Measurements from ENCODE around the gene FKBP10. TPM values are rescaled to one million over a fixed set of nuclear protein-coding genes. Genes with fewer than 3 reads are reported as not detected.

FKBP10 gene
- total RNA-seq, 1 donor from 2014 or later = 567 TPM

GRCh38 chr17:41863074-41863848 lies 50.5 kb downstream of the FKBP10 start:
- TF ChIP-seq CTCF (IDR thresholded peaks at IDR 0.05) = no peak
- Mint-ChIP-seq H3K36me3 (ENCODE audit: low read depth) (peaks cover 10% of the 10 kb centered on the region), H3K4me1 (ENCODE audit: low read depth) (peaks cover 7% of the 10 kb centered on the region), H3K27me3 (ENCODE audit: low read depth) (no peaks in the 10 kb centered on the region), H3K27ac (ENCODE audit: unreplicated experiment) (no peak overlapping the region), H3K9me3 (ENCODE audit: low read depth) (no peaks in the 10 kb centered on the region), H3K4me3 (ENCODE audit: unreplicated experiment) (no peak overlapping the region)
- DNase-seq (ENCODE audit: low spot score) = no peak

- Mint-ChIP-seq H3K27ac (ENCODE audit: unreplicated experiment) (no peak overlapping the region), H3K27me3 (ENCODE audit: low read depth) (no peaks in the 10 kb centered on the region), H3K4me3 (ENCODE audit: unreplicated experiment) (no peak overlapping the region), H3K4me1 (ENCODE audit: low read depth) (peaks cover 7% of the 10 kb centered on the region), H3K36me3 (ENCODE audit: low read depth) (peaks cover 13% of the 10 kb centered on the region), H3K9me3 (ENCODE audit: low read depth) (no peaks in the 10 kb centered on the region)
- TF ChIP-seq CTCF (IDR thresholded peaks at IDR 0.05) = no peak
- DNase-seq (ENCODE audit: low spot score) = no peak
These were observed 51.7 kb downstream of the FKBP10 start for GRCh38 chr17:41864498-41864835.

GRCh38 chr17:41864836-41865595 lies 52.2 kb downstream of the FKBP10 start, which contains the start of gene KLHL11:
TSS of gene KLHL11 (minus strand) at chr17:41865423. CDS start at chr17:41865370, 53 bp downstream.
- H3K4me1 Mint-ChIP-seq (ENCODE audit: low read depth) = peaks cover 7% of the 10 kb centered on the region
- peaks cover 15% of the 10 kb centered on the region for H3K36me3 Mint-ChIP-seq (ENCODE audit: low read depth)
- no peaks in the 10 kb centered on the region for H3K27me3 Mint-ChIP-seq (ENCODE audit: low read depth)
- peak; percentile 28 for TF ChIP-seq CTCF (IDR thresholded peaks at IDR 0.05)
- DNase-seq (ENCODE audit: low spot score) = peak; percentile 94
- H3K27ac Mint-ChIP-seq (ENCODE audit: unreplicated experiment) = peak within 1 kb of the TSS; percentile 88
- H3K9me3 Mint-ChIP-seq (ENCODE audit: low read depth) = no peaks in the 10 kb centered on the region
- no peak within 1 kb of the TSS for H3K4me3 Mint-ChIP-seq (ENCODE audit: unreplicated experiment)

GRCh38 chr17:41865596-41865893 lies 52.7 kb downstream of the FKBP10 start:
- H3K27ac Mint-ChIP-seq (ENCODE audit: unreplicated experiment) = peak overlapping the region; percentile 88
- DNase-seq (ENCODE audit: low spot score) = no peak
- peaks cover 6% of the 10 kb centered on the region for H3K4me1 Mint-ChIP-seq (ENCODE audit: low read depth)
- H3K4me3 Mint-ChIP-seq (ENCODE audit: unreplicated experiment) = no peak overlapping the region
- peaks cover 19% of the 10 kb centered on the region for H3K36me3 Mint-ChIP-seq (ENCODE audit: low read depth)
- H3K9me3 Mint-ChIP-seq (ENCODE audit: low read depth) = no peaks in the 10 kb centered on the region
- no peaks in the 10 kb centered on the region for H3K27me3 Mint-ChIP-seq (ENCODE audit: low read depth)
- TF ChIP-seq CTCF (IDR thresholded peaks at IDR 0.05) = no peak

- Mint-ChIP-seq H3K36me3 (ENCODE audit: low read depth) (peaks cover 41% of the 10 kb centered on the region), H3K9me3 (ENCODE audit: low read depth) (no peaks in the 10 kb centered on the region), H3K27ac (ENCODE audit: unreplicated experiment) (peak overlapping the region; percentile 41), H3K4me1 (ENCODE audit: low read depth) (peaks cover 4% of the 10 kb centered on the region), H3K27me3 (ENCODE audit: low read depth) (no peaks in the 10 kb centered on the region), H3K4me3 (ENCODE audit: unreplicated experiment) (no peak overlapping the region)
- no peak for TF ChIP-seq CTCF (IDR thresholded peaks at IDR 0.05)
- no peak for DNase-seq (ENCODE audit: low spot score)
These were observed 55.8 kb downstream of the FKBP10 start for GRCh38 chr17:41868568-41868967.
